K562 (cell line): ENCODE results near the gene SLC1A3. TPM values are rescaled to one million over a fixed set of nuclear protein-coding genes. Genes with fewer than 3 reads are reported as not detected.

Experiments
- AFF1 ChIP-seq, 2 experiments: fragments of 450-650 bp; IDR thresholded peaks; 2 replicates each; pipeline ENCODE4 v1.6.1; 2018; ENCODE audit warnings: mild to moderate bottlenecking in 2 of 2, low read depth in 1 of 2; ENCODE audit not compliant: partially characterized antibody in 2 of 2
- C11orf30 ChIP-seq: fragments of 450-650 bp; IDR thresholded peaks from 2 replicates; pipeline ENCODE4 v1.6.1; 2016; ENCODE audit warnings: low read depth, mild to moderate bottlenecking
- ERF ChIP-seq: fragments of 450-650 bp; formaldehyde crosslinking; IDR thresholded peaks from 2 replicates; pipeline ENCODE4 v1.4.0; 2020; ENCODE audit warnings: mild to moderate bottlenecking, mixed read lengths
- IFI16 ChIP-seq: fragments of 250-450 bp; sonication (Bioruptor Pico); IDR thresholded peaks from 2 replicates; pipeline ENCODE4 v2.1.2; 2022; ENCODE audit warnings: mild to moderate bottlenecking, inconsistent platforms
- MAFK ChIP-seq: IDR thresholded peaks from 2 replicates; pipeline ENCODE4 v1.6.1; 2011; ENCODE audit warnings: low read length, improper control_type of control experiment
- MEF2A ChIP-seq: IDR thresholded peaks from 2 replicates; pipeline ENCODE4 v1.6.1; 2011; ENCODE audit warnings: low read depth, mild to moderate bottlenecking, low read length, moderate library complexity; ENCODE audit not compliant: control insufficient read depth
- NFYB ChIP-seq: IDR thresholded peaks from 2 replicates; pipeline ENCODE4 v1.6.1; 2011; ENCODE audit warnings: mild to moderate bottlenecking, moderate library complexity; ENCODE audit not compliant: insufficient read length; ENCODE audit errors: extremely low read depth
- REST ChIP-seq, 2 experiments: fragments of 450-650 bp; formaldehyde crosslinking in 1 of 2; IDR thresholded peaks; 2 replicates each; pipeline versions ENCODE4 v1.4.0 to v1.6.1; 2014 to 2020; ENCODE audit warnings: mild to moderate bottlenecking in 2 of 2, borderline replicate concordance in 1 of 2, low read depth in 1 of 2
- SREBF2 ChIP-seq: sonication (generic); formaldehyde crosslinking; IDR thresholded peaks from 2 replicates; pipeline ENCODE4 v1.4.0; 2020; ENCODE audit warnings: mild to moderate bottlenecking, missing genetic modification reagents
- SRSF9 ChIP-seq: fragments of 200-400 bp; formaldehyde crosslinking; IDR thresholded peaks from 2 replicates; pipeline ENCODE4 v1.6.1; 2017; ENCODE audit warnings: low read depth, low read length, borderline replicate concordance
- ZNF76 ChIP-seq: fragments of 250-450 bp; sonication (Bioruptor Pico); IDR thresholded peaks from 2 replicates; pipeline ENCODE4 v1.4.0; 2020; ENCODE audit warnings: mild to moderate bottlenecking, moderate library complexity, borderline replicate concordance
- polyA plus RNA-seq, 8 experiments: library from polyadenylated mRNA; depleted of rRNA in 4 of 8; stranded (reverse) in 5 of 8; unstranded in 3 of 8; fragments of >200 nt; fragmentation: Nextera tagmentation in 2 of 8; fragmentation: Illumina TruSeq in 1 of 8; extraction: Ambion mirVana in 2 of 8; extraction: Trizol in 1 of 8; gene quantifications; 2 replicates each; pipeline versions ENCODE4 v1.2.1 to v1.2.3, GENCODE V29; 2011 to 2014; ENCODE audit warnings: inconsistent platforms in 1 of 8, missing spikeins in 1 of 8
- total RNA-seq, 7 experiments: library from RNA; depleted of rRNA in 6 of 7; stranded (reverse); fragments of >200 nt in 6 of 7; fragmentation: Illumina TruSeq in 2 of 7; extraction: Trizol in 2 of 7; gene quantifications; 2 replicates each; pipeline versions ENCODE4 v1.2.1 to v1.2.3, GENCODE V29; 2011 to 2021; ENCODE audit warnings: low replicate concordance in 1 of 7
- TF ChIP-seq, protein P1 (sequence below): fragments of 450-650 bp; IDR thresholded peaks from 2 replicates; pipeline ENCODE4 v1.6.1; 2016; ENCODE audit warnings: borderline replicate concordance
- TF ChIP-seq, protein P2 (sequence below): sonication (generic); formaldehyde crosslinking; IDR thresholded peaks from 2 replicates; pipeline ENCODE4 v1.5.0; 2020; ENCODE audit warnings: missing genetic modification reagents

Gene SLC1A3
- total and polyA plus RNA-seq, 9 of the 15 experiments (the other 6 are each of a cell fraction or from before 2014, with no cell fraction given), result 0.13 TPM; not detected in 8

- no peak for TF ChIP-seq REST (IDR thresholded peaks at IDR 0.05; ENCODE audit: borderline replicate concordance)
- TF ChIP-seq REST (CRISPR knock-in tag; IDR thresholded peaks at IDR 0.05; ENCODE audit: low read depth), result no peak
- TF ChIP-seq, protein P1, sequence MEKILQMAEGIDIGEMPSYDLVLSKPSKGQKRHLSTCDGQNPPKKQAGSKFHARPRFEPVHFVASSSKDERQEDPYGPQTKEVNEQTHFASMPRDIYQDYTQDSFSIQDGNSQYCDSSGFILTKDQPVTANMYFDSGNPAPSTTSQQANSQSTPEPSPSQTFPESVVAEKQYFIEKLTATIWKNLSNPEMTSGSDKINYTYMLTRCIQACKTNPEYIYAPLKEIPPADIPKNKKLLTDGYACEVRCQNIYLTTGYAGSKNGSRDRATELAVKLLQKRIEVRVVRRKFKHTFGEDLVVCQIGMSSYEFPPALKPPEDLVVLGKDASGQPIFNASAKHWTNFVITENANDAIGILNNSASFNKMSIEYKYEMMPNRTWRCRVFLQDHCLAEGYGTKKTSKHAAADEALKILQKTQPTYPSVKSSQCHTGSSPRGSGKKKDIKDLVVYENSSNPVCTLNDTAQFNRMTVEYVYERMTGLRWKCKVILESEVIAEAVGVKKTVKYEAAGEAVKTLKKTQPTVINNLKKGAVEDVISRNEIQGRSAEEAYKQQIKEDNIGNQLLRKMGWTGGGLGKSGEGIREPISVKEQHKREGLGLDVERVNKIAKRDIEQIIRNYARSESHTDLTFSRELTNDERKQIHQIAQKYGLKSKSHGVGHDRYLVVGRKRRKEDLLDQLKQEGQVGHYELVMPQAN, result no peak
- TF ChIP-seq SRSF9, result no peak
- TF ChIP-seq IFI16 (CRISPR knock-in tag), result no peak
- TF ChIP-seq NFYB, result no peak
- peak; percentile 55 for TF ChIP-seq MAFK
- TF ChIP-seq, protein P2, sequence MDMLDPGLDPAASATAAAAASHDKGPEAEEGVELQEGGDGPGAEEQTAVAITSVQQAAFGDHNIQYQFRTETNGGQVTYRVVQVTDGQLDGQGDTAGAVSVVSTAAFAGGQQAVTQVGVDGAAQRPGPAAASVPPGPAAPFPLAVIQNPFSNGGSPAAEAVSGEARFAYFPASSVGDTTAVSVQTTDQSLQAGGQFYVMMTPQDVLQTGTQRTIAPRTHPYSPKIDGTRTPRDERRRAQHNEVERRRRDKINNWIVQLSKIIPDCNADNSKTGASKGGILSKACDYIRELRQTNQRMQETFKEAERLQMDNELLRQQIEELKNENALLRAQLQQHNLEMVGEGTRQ (CRISPR knock-in tag), result no peak
- no peak for TF ChIP-seq MEF2A
- no peak for TF ChIP-seq ZNF76 (CRISPR knock-in tag)
- peak; percentile 50; the same call in 1 of the 2 replicates for TF ChIP-seq C11orf30
- TF ChIP-seq SREBF2, result no peak
- TF ChIP-seq ERF (CRISPR knock-in tag), result no peak
- no peak for TF ChIP-seq AFF1 (IDR thresholded peaks at IDR 0.05; ENCODE audit: low read depth in 1 of 2, partially characterized antibody in 2 of 2)
These were observed 25.9 kb downstream of the SLC1A3 start (continued) for GRCh38 chr5:36632363-36632664.
